GM12892 (cell line): ENCODE measurements around the gene GPR42.
"Not testable (repeated sequence)": the region's sequence is repeated elsewhere in the genome, so short reads cannot be mapped to it uniquely, and the experiment has no call there.

ENCODE experiments used
- DNase-seq: peaks from one replicate; pipeline ENCODE4 v3.0.0; 2011; ENCODE audit not compliant: insufficient read length
- FAIRE-seq: peaks from 2 replicates; lab custom pipeline; 2011; peaks lifted over from hg19 to GRCh38; lab: Jason Lieb, UNC
- POLR2A ChIP-seq: IDR thresholded peaks from 2 replicates; pipeline ENCODE4 v1.6.1; 2011; ENCODE audit warnings: low read depth, low read length, control low read depth
- POLR2AphosphoS5 ChIP-seq: IDR thresholded peaks from 2 replicates; pipeline ENCODE4 v1.6.1; 2011; ENCODE audit warnings: low read depth, low read length, control low read depth
- TAF1 ChIP-seq: IDR thresholded peaks from 2 replicates; pipeline ENCODE4 v1.6.1; 2011; ENCODE audit warnings: low read depth, mild to moderate bottlenecking, control low read depth, low read length, borderline replicate concordance

Gene GPR42

DNA sequence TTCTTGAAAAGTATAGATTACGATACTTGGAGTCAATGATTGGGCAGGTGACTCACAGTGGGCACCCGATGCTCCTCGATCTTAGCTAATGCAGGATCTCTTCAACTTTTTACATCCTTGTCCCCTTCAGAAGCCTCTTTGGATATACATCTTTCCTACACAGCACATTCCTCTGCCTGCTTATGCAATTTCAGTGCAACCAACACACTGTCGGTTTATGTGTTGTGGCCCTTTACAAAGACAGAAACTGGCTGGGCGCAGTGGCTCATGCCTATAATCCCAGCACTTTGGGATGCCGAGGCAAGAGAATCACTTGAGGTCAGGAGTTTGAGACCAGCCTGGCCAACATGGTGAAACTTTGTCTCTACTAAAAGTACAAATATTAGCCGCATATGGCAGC lies 2.6 kb downstream of the GPR42 start:
- DNase-seq (no peak), FAIRE-seq (no peak)
- TF ChIP-seq TAF1 = no peak

DNA sequence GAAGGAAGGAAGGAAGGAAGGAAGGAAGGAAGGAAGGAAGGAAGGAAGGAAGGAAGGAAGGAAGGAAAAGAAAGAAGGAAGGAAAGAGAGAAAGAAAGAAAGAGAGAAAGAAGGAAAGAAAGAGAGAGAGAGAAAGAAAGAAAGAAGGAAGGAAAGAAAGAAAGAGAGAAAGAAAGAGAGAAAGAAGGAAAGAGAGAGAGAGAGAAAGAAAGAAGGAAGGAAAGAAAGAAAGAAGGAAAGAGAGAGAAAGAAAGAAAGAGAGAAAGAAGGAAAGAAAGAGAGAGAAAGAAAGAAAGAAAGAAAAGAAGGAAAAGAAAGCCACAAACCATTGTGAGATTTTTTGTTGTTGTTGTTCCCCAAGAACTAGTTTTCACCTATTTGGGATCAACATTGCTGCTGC lies 3.2 kb downstream of the GPR42 start:
- FAIRE-seq, DNase-seq: not testable (repeated sequence)

DNA sequence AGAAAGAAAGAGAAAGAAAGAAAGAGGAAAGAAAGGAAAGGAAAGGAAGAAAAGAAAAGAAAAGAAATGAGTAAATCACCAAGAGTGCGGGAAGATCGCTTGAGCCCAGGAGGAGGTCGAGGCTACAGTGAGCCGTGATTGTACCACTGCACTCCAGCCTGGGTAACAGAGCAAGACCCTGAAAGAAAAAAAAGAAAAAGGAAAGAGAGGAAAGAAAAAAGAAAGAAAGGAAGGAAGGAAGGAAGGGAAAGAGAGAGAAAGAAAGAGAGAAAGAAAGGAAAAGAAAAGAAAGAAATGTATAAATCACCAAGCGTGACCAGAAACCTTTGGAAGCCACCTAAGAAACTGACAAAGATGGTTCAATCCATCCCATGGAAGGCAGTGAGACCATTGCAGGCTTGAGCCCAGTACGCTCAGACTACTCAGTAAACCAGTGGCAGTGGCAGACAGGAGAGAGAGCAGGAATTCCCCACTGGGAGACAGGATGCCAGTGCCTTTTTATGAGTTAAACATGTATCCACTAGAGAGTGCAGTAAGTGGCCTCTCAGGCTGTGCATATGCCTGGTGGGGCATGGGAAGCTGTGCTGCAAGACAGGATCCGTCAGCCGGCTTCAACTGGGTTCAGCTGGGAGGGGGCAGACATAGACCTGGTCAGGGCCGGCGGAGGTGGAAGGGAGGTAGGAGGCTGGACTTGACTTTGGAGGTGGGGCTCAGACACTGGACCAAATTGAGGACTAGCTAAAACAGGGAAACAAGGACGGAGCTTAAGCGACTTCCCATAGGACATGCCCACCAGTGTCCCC lies 4.8 kb downstream of the GPR42 start:
- TF ChIP-seq TAF1 (no peak), POLR2A (no peak)
- DNase-seq (no peak), FAIRE-seq (no peak)

DNA sequence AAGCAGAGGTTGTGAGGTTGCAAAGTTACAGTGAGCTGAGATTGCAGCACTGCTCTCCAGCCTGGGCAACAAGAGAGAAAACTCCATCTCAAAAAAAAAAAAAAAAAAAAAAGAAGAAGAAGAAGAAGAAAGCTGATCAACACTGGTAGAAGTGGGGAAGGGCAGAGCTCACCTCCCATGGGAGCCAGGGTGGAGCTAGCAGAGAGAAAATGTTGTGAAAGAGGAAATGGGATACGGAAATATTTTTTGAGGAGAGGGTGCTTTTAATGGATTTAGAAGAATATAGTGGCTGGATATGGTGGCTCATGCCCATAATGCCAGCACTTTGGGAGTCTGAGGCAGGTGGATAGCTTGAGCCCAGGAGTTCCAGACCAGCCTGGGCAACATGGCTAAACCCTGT lies 6.8 kb downstream of the GPR42 start:
- no peak for TF ChIP-seq POLR2A
- no peak for TF ChIP-seq POLR2AphosphoS5
- TF ChIP-seq TAF1 = no peak
- FAIRE-seq (no peak), DNase-seq (no peak)

DNA sequence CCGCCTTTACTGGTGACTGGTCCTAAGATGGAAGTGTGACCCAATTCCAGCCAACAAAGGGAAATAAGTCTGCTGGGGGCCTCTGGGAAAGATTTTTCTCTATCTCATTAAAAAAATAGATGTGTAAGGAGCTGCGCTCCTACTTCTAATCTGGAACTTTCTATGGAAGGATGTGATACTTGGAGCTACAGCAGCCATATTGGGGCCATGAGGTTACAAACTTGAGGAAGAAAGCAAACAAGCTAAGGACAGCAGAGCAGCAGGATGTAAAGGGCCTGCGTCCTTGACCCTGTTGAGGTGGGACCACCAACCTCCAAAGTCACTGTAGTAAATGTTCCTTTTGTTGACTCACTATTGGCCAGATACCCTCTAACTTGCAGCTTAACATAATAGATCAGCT lies 7.5 kb downstream of the GPR42 start:
- TF ChIP-seq POLR2AphosphoS5 (no peak), TAF1 (no peak), POLR2A (no peak)
- FAIRE-seq = no peak
- no peak for DNase-seq

DNA sequence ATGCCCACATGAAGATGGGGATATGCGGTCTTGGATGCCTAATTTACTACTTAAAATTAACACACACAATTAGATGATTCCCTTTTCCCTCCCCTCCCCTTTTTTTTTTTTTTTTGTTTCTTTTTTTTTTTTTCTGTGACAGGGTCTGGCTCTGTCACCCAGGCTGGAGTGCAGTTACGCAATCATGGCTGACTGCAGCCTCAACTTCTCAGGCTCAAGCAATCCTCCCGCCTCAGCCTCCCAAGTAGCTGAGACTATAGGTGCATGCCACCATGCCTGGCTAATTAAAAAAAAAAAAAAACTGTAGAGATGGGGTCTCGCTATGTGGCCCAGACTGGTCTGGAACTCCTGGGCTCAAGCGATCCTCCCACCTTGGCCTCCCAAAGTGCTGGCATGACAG lies 8.7 kb downstream of the GPR42 start:
- FAIRE-seq = not testable (repeated sequence)

DNA sequence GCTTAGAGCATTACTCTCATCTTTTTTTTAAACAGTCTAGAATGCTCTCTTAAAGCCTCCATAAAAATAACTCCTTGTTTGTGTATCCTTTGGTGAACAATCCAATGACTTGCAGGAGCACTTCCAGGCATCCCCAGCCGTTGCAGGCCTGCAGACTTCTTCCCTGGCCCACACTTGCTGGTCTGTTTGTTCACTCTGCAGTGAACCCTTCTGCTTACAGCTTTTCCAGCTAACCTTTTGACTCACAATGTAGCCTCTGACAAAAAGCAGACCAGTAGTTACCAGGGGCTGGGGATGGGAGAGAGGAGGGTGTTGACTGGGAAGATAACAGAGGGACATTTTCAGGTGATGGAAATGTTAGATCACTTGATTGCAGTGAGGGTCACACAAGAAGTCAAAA lies 9.1 kb downstream of the GPR42 start:
- DNase-seq = no peak
- no peak for FAIRE-seq
- no peak for TF ChIP-seq TAF1
- TF ChIP-seq POLR2A = no peak
- no peak for TF ChIP-seq POLR2AphosphoS5

More for the DNA sequence above, 8.7 kb downstream of the GPR42 start:
- DNase-seq = not testable (repeated sequence)

DNA sequence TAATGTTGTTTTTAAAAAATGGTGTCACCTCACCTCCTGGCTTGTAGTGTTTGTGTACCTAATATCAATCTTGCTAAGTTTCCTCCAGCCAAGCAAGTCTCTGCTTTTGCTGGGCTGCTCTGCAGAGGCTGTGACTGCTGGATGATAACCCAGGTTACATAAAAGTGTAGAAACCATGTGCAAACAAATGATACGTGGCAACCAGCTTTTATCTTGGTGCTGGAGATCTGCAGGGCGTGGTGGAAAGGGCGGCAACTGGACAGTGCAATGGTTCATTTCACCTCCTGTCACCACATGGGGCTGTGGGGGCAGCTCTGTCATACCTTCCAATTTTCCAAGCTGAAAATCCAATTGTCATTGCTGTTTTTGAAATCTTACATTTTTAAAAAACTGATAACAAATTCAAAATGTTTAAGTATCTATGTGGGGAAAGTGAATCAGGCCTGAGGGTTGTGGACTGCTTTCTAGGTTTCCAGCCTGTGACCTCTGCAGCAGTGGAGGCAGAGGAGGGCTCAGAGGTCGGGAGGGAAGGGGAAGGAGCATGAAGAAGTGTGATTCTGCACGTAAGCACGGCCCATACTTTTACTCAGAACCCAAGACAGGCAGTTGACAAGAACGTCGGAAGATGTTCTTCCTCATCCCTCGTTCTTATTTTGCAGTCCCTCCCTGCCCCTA lies 9.7 kb downstream of the GPR42 start:
- no peak for TF ChIP-seq TAF1
- TF ChIP-seq POLR2A = no peak
- no peak for TF ChIP-seq POLR2AphosphoS5
- FAIRE-seq = no peak

DNA sequence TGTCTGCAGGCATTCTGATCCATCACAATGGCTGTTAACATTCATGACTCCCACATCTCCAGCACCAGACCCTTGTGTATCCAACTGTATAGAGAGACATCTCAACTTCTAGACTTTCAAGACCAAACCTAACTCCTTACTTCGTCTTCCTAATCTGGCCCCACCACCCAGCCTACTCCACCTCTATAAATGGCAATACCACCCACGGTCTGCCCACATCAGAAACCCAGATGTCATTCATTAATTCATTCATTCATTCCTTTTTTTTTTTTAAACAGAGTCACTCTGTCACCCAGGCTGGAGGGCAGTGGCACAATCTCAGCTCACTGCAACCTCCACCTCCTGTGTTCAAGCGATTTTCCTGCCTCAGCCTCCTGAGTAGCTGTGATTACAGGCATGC lies 10.4 kb downstream of the GPR42 start:
- FAIRE-seq (no peak), DNase-seq (no peak)
- TF ChIP-seq TAF1 (no peak), POLR2AphosphoS5 (no peak), POLR2A (no peak)

More for the DNA sequence above, 9.7 kb downstream of the GPR42 start:
- no peak for DNase-seq

DNA sequence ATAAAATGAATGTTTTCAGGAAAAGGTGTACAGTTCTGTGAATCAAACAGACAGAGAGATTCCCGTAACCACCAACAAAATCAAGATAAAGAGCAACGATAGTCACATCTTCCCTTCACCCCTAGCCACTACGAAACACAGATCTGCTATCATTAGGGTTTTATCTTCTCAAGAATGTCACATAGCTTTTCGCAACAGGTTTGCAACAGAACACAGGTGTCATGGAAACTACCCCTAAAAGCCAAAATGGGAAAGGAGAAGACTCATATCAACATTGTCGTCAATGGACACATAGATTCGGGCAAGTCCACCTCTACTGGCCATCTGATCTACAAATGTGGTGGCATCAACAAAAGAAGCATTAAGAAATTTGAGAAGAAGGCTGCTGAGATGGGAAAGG lies 11.1 kb downstream of the GPR42 start:
- TF ChIP-seq POLR2A = no peak
- TF ChIP-seq TAF1 = no peak
- TF ChIP-seq POLR2AphosphoS5 = no peak
- DNase-seq = no peak
- FAIRE-seq = no peak

DNA sequence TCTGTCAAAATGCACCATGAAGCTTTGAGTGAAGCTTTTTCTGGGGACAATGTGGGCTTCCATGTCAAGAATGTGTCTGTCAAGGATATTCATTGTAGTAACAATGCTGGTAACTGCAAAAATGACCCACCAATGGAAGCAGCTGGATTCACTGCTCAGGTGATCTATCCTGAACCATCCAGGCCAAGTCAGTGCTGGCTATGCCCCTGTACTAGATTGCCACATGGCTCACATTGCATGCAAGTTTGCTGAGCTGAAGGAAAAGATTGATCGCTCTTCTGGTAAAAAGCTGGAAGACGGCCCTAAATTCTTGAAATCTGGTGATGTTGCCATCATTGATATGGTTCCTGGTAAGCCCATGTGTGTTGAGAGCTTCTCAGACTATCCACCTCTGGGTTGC lies 12.7 kb downstream of the GPR42 start:
- FAIRE-seq (no peak), DNase-seq (no peak)
- TF ChIP-seq TAF1 = no peak
- no peak for TF ChIP-seq POLR2A
- TF ChIP-seq POLR2AphosphoS5 = no peak

DNA sequence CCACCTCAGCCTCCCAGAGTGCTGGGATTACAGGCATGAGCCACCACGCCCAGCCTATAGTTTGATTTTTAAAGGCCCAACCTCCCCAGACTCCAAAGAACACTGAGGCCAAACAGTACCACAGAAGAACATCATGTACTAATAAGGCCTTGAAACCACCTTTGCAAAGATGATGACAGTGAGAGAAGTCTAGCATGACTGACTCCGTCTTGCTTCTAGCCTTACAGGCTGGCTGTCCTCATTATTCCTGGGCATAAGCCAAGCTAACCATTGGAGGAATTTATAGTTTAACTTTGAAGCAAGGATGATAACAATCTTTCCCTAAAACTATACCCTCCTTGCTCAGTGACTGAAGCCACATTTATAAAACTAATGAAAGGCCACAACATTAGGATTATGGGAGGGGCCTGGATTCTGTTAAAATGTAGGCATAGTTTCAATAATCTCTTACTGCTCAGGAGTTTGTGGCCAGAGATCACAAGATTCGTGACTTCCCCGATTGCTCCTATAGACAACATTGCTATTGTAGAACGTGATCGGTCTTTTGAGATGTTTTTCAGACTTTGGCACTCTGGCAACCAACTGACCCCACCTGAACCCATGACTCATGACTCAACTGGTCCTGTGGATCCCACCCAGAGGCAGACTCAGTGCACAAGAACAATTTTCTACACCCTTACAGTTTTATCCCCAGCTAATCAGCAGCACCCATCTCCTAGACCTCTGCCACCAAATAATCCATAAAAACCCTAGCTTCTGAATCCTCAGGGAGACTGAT lies 17.6 kb downstream of the GPR42 start:
- FAIRE-seq = no peak
- TF ChIP-seq POLR2AphosphoS5 = no peak
- no peak for TF ChIP-seq POLR2A
- TF ChIP-seq TAF1 = no peak

More for the DNA sequence above, 17.6 kb downstream of the GPR42 start:
- no peak for DNase-seq
